Memory B cell (primary cell): ENCODE data around the gene UQCC5.

ENCODE experiments used
- ATAC-seq: fragments of 150-1000 bp; cut with Tn5 transposase; 2 replicates; pipeline ENCODE4 v1.10.0; 2021; ENCODE audit warnings: low read depth, mild to moderate bottlenecking, moderate library complexity
- DNase-seq, 2 donors: peaks; one replicate each; pipeline ENCODE4 v3.0.0; 2022; ENCODE audit warnings: low spot score in 2 of 2
- H3K27ac Mint-ChIP-seq: one replicate; pipeline ENCODE4 v1.8.0; 2022; ENCODE audit warnings: mild to moderate bottlenecking, moderate library complexity, mixed read lengths
- H3K27me3 Mint-ChIP-seq: one replicate; pipeline ENCODE4 v1.8.0; 2022; ENCODE audit warnings: mixed read lengths
- H3K36me3 Mint-ChIP-seq: one replicate; pipeline ENCODE4 v1.8.0; 2022; ENCODE audit warnings: mild to moderate bottlenecking, mixed read lengths
- H3K4me1 Mint-ChIP-seq: one replicate; pipeline ENCODE4 v1.8.0; 2022; ENCODE audit warnings: mixed read lengths
- H3K4me3 Mint-ChIP-seq: one replicate; pipeline ENCODE4 v1.8.0; 2022; ENCODE audit warnings: mild to moderate bottlenecking, moderate library complexity, mixed read lengths
- H3K9me3 Mint-ChIP-seq: one replicate; pipeline ENCODE4 v1.8.0; 2022; ENCODE audit warnings: mixed read lengths

UQCC5 gene

GRCh38 chr3:52574056-52574965 is 37.9 kb downstream of the UQCC5 start:
- no peak for DNase-seq

More at GRCh38 chr3:52574056-52574965, 37.9 kb downstream of the UQCC5 start:
- ATAC-seq: no peak
- no peaks in the 10 kb centered on the region for H3K9me3 Mint-ChIP-seq
- H3K36me3 Mint-ChIP-seq: peaks cover 35% of the 10 kb centered on the region
- peak overlapping the region; percentile 40 for H3K27ac Mint-ChIP-seq
- no peaks in the 10 kb centered on the region for H3K4me1 Mint-ChIP-seq
- no peak overlapping the region for H3K4me3 Mint-ChIP-seq
- H3K27me3 Mint-ChIP-seq: no peaks in the 10 kb centered on the region
